HepG2 (cell line): ENCODE measurements around the gene ZFPL1. TPM values are rescaled to one million over a fixed set of nuclear protein-coding genes. Genes with fewer than 3 reads are reported as not detected.

Experiments used
- ATF5 ChIP-seq: sonication (generic); formaldehyde crosslinking; IDR thresholded peaks from 2 replicates; pipeline ENCODE4 v1.4.0; 2020; ENCODE audit warnings: mild to moderate bottlenecking, low read depth, missing genetic modification reagents
- EED ChIP-seq: sonication (generic); formaldehyde crosslinking; IDR thresholded peaks from 2 replicates; pipeline ENCODE4 v1.5.0; 2020; ENCODE audit warnings: mild to moderate bottlenecking, missing genetic modification reagents
- GTF2F1 ChIP-seq: fragments of 150-350 bp; IDR thresholded peaks from 2 replicates; pipeline ENCODE4 v1.6.1; 2014; ENCODE audit warnings: low read length
- HDAC2 ChIP-seq: sonication (generic); formaldehyde crosslinking; IDR thresholded peaks from 2 replicates; pipeline ENCODE4 v1.4.0; 2020; ENCODE audit warnings: missing genetic modification reagents
- MTA3 ChIP-seq: sonication (generic); formaldehyde crosslinking; IDR thresholded peaks from 2 replicates; pipeline ENCODE4 v1.4.0; 2020; ENCODE audit warnings: missing genetic modification reagents
- MTF2 ChIP-seq: sonication (generic); formaldehyde crosslinking; IDR thresholded peaks from 2 replicates; pipeline ENCODE4 v1.5.0; 2020; ENCODE audit warnings: missing genetic modification reagents, borderline replicate concordance
- MYNN ChIP-seq: sonication (generic); formaldehyde crosslinking; IDR thresholded peaks from 2 replicates; pipeline ENCODE4 v1.4.0; 2020; ENCODE audit warnings: mild to moderate bottlenecking, low read depth, missing genetic modification reagents
- PCBP1 ChIP-seq: fragments of 200-400 bp; formaldehyde crosslinking; IDR thresholded peaks from 2 replicates; pipeline ENCODE4 v1.6.1; 2017; ENCODE audit warnings: mild to moderate bottlenecking, low read depth, low read length, borderline replicate concordance
- RBM22 ChIP-seq: fragments of 200-400 bp; formaldehyde crosslinking; optimal IDR thresholded peaks from 2 replicates; pipeline ENCODE3; 2017; ENCODE audit warnings: mild to moderate bottlenecking, low read length, moderate library complexity
- RFX5 ChIP-seq: IDR thresholded peaks from 2 replicates; pipeline ENCODE4 v1.6.1; 2011; ENCODE audit warnings: low read depth, low read length, improper control_type of control experiment
- STAG1 ChIP-seq: sonication (generic); formaldehyde crosslinking; IDR thresholded peaks from 2 replicates; pipeline ENCODE4 v1.4.0; 2020; ENCODE audit warnings: missing genetic modification reagents
- TGIF2 ChIP-seq: IDR thresholded peaks from 2 replicates; pipeline ENCODE4 v1.6.1; 2016; ENCODE audit warnings: control low read depth, missing compliant biosample characterization
- YEATS2 ChIP-seq: sonication (generic); formaldehyde crosslinking; IDR thresholded peaks from 2 replicates; pipeline ENCODE4 v1.4.0; 2020; ENCODE audit warnings: missing genetic modification reagents, borderline replicate concordance
- YEATS4 ChIP-seq: sonication (generic); formaldehyde crosslinking; IDR thresholded peaks from 2 replicates; pipeline ENCODE4 v1.4.0; 2020; ENCODE audit warnings: missing genetic modification reagents, borderline replicate concordance
- ZFP36L1 ChIP-seq: sonication (generic); formaldehyde crosslinking; IDR thresholded peaks from 2 replicates; pipeline ENCODE4 v1.8.0; 2022; ENCODE audit warnings: mild to moderate bottlenecking, missing genetic modification reagents, moderate library complexity
- ZNF10 ChIP-seq: sonication (generic); formaldehyde crosslinking; IDR thresholded peaks from 2 replicates; pipeline ENCODE4 v1.4.0; 2020; ENCODE audit warnings: mild to moderate bottlenecking, low read depth, missing genetic modification reagents, borderline replicate concordance
- ZNF160 ChIP-seq: sonication (generic); formaldehyde crosslinking; IDR thresholded peaks from 2 replicates; pipeline ENCODE4 v1.8.0; 2022; ENCODE audit warnings: mild to moderate bottlenecking, inconsistent platforms, missing genetic modification reagents
- ZNF331 ChIP-seq: sonication (generic); formaldehyde crosslinking; IDR thresholded peaks from 2 replicates; pipeline ENCODE4 v1.4.0; 2020; ENCODE audit warnings: missing genetic modification reagents
- ZNF430 ChIP-seq: sonication (generic); formaldehyde crosslinking; IDR thresholded peaks from 2 replicates; pipeline ENCODE4 v1.9.0; 2021; ENCODE audit warnings: mild to moderate bottlenecking, missing genetic modification reagents
- ZNF75D ChIP-seq: sonication (generic); formaldehyde crosslinking; IDR thresholded peaks from 2 replicates; pipeline ENCODE4 v1.8.1; 2023; ENCODE audit warnings: missing genetic modification reagents, mild to moderate bottlenecking, borderline replicate concordance
- ZNF841 ChIP-seq: sonication (generic); formaldehyde crosslinking; IDR thresholded peaks from 2 replicates; pipeline ENCODE4 v1.8.1; 2023; ENCODE audit warnings: missing genetic modification reagents, borderline replicate concordance
- ZSCAN25 ChIP-seq: sonication (generic); formaldehyde crosslinking; IDR thresholded peaks from 2 replicates; pipeline ENCODE4 v1.8.0; 2022; ENCODE audit warnings: mild to moderate bottlenecking, missing genetic modification reagents
- polyA plus RNA-seq, 8 experiments: library from polyadenylated mRNA; depleted of rRNA in 3 of 8; stranded (reverse) in 7 of 8; unstranded in 1 of 8; fragments of >200 nt; fragmentation: Illumina TruSeq in 4 of 8; extraction: Trizol in 4 of 8; gene quantifications; 2 replicates each; pipeline versions ENCODE4 v1.2.1 to v1.2.3, GENCODE V29; 2011 to 2016; ENCODE audit warnings: low read depth in 4 of 8, missing spikeins in 1 of 8, mixed read lengths in 1 of 8; ENCODE audit not compliant: insufficient read depth in 1 of 8
- total RNA-seq, 5 experiments: library from RNA; depleted of rRNA; stranded (reverse); fragments of >200 nt; fragmentation: Illumina TruSeq; extraction: Trizol; gene quantifications; 2 replicates each; pipeline ENCODE4 v1.2.3, GENCODE V29; 2016; ENCODE audit warnings: low read depth in 1 of 5
- TF ChIP-seq, protein P1 (sequence below), 2 experiments: sonication (generic) in 1 of 2; formaldehyde crosslinking in 1 of 2; IDR thresholded peaks; 2 replicates each; pipeline versions ENCODE4 v1.4.0 to v1.6.1; 2018 to 2020; ENCODE audit warnings: missing genetic modification reagents in 2 of 2, borderline replicate concordance in 1 of 2, low read depth in 1 of 2, mild to moderate bottlenecking in 1 of 2, missing biosample characterization in 1 of 2
- TF ChIP-seq, protein P2 (sequence below): sonication (generic); formaldehyde crosslinking; IDR thresholded peaks from 2 replicates; pipeline ENCODE4 v1.4.0; 2020; ENCODE audit warnings: missing genetic modification reagents

ZFPL1 gene
- total and polyA plus RNA-seq, 2 of the 13 experiments (the other 11 are each of a cell fraction or from before 2014, with no cell fraction given): 32.2 to 56.0 TPM

DNA sequence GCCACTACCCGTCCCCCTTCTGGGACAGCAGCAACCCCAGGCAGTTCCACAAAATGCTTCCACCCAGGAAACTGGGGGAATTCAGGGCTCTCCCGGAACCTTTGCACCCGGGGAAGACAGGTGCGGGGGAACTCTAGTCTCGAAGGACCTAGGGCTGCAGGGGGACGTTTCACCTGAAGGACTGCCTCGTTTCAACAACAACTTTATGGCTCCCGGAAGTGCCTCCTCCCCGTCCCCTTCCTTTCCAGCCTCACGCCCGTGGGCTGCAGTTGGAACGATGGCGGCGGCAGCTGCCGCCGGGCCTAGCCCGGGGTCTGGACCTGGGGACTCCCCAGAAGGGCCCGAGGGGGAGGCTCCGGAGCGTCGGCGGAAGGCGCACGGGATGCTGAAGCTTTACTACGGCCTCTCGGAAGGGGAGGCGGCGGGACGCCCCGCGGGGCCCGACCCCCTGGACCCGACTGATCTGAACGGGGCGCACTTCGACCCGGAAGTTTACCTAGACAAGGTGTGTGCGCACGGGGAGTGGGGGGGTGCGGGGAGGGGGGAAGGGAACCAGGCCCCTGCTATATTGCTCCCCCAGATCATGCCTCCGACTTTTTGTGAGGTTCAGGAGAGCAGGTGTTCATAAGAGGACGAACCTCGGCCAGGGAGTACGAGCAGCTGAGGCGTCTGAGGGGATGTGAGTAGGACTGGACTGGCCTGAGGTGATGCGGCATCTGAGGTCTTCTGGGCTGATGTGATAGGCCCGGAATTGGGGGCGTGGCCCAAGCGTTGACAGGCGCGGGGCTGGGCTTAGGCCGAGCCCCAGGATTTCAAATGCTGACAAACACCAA lies 12.2 kb downstream of the ZFPL1 start, which contains the start of gene VPS51 (continued):
- TF ChIP-seq ZNF75D (CRISPR knock-in tag) (no peak; the same call in 1 of the 2 replicates), GTF2F1 (peak; percentile 77; the same call in 1 of the 2 replicates), MTF2 (no peak), STAG1 (CRISPR knock-in tag) (no peak), ZNF430 (CRISPR knock-in tag) (peak; percentile 73; the same call in 1 of the 2 replicates), ZNF10 (CRISPR knock-in tag) (no peak), MTA3 (CRISPR knock-in tag) (no peak), YEATS4 (CRISPR knock-in tag) (peak; percentile 82), ZFP36L1 (no peak), ZNF841 (no peak), HDAC2 (peak; percentile 92; the same call in 1 of the 2 replicates), TGIF2 (CRISPR knock-in tag) (peak; percentile 89; the same call in 1 of the 2 replicates), RBM22 (peak; percentile 26), ZNF160 (CRISPR knock-in tag) (peak; percentile 51; the same call in 1 of the 2 replicates), MYNN (CRISPR knock-in tag) (no peak), ZSCAN25 (CRISPR knock-in tag) (0 out of 2 replicates have a peak, but pooled peaks have one; percentile 22), YEATS2 (CRISPR knock-in tag) (peak; percentile 91), EED (CRISPR knock-in tag) (no peak; the same call in 1 of the 2 replicates), ZNF331 (CRISPR knock-in tag) (peak; percentile 83), RFX5 (no peak), ATF5 (CRISPR knock-in tag) (peak; percentile 35; the same call in 1 of the 2 replicates), PCBP1 (0 out of 2 replicates have a peak, but pooled peaks have one; percentile 72)
- TF ChIP-seq, protein P1, sequence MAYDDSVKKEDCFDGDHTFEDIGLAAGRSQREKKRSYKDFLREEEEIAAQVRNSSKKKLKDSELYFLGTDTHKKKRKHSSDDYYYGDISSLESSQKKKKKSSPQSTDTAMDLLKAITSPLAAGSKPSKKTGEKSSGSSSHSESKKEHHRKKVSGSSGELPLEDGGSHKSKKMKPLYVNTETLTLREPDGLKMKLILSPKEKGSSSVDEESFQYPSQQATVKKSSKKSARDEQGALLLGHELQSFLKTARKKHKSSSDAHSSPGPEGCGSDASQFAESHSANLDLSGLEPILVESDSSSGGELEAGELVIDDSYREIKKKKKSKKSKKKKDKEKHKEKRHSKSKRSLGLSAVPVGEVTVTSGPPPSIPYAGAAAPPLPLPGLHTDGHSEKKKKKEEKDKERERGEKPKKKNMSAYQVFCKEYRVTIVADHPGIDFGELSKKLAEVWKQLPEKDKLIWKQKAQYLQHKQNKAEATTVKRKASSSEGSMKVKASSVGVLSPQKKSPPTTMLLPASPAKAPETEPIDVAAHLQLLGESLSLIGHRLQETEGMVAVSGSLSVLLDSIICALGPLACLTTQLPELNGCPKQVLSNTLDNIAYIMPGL (CRISPR knock-in tag; IDR thresholded peaks at IDR 0.05; ENCODE audit: borderline replicate concordance in 1 of 2, low read depth in 1 of 2): peak; percentile 78 to 80
- TF ChIP-seq, protein P2, sequence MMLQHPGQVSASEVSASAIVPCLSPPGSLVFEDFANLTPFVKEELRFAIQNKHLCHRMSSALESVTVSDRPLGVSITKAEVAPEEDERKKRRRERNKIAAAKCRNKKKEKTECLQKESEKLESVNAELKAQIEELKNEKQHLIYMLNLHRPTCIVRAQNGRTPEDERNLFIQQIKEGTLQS: peak; percentile 51; the same call in 1 of the 2 replicates
